Measurements from ENCODE around the gene MAPK12. TPM values are rescaled to one million over a fixed set of nuclear protein-coding genes. Genes with fewer than 3 reads are reported as not detected.

MAPK12 gene
- total and polyA plus RNA-seq, 2 of the 4 experiments (the other 2 are of a cell fraction), result 41.0 to 56.3 TPM

DNA sequence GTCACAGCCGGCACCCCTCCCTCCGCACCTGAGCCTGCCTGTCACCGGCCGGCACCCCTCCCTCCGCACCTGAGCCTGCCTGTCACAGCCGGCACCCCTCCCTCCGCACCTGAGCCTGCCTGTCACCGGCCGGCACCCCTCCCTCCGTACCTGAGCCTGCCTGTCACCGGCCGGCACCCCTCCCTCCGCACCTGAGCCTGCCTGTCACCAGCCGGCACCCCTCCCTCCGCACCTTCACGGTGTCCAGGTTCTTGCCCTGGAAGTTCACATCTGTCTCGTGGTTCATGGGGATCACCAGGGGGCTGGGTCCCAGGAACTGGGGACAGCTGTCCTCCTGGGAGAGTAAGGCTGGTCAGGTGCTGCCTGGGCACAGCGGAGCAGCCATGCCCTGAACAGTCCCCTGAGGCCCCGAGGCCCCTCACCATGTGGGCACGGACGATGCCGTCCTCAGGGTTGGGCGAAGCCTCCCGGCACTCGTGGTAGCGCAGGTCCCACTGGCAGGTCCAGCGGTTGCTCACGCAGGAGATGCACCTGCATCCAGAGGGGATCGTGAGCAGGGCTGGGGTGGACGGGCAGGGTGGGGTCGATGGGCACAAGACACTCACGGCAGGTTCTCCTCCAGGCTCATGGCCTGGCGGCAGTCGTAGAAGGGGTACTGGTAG lies 24.2 kb upstream of the MAPK12 start:
- no peak overlapping the region for H3K4me3 ChIP-seq (ENCODE audit: insufficient read depth, low read depth, low read length)
- H3K9me3 ChIP-seq (ENCODE audit: control insufficient read depth, insufficient read depth, low read length), result no peaks in the 10 kb centered on the region
- H3K23ac ChIP-seq (ENCODE audit: low read depth, low read length), result no peak overlapping the region
- H2AFZ ChIP-seq (replicated peaks; ENCODE audit: low read length, poor library complexity), result no peak overlapping the region
- H3K4me2 ChIP-seq (ENCODE audit: low read depth, low read length), result no peak overlapping the region
- DNase-seq (no peak), ATAC-seq (ENCODE audit: low read depth) (no peak)
- in situ Hi-C loops (cut with MboI; ENCODE audit: low sequenced_read_pairs), result no loop called here
- H4K8ac ChIP-seq (ENCODE audit: low read depth in 2 of 2, low read length in 2 of 2), result no peak overlapping the region
- intact Hi-C loops (cut with micrococcal nuclease), result no loop called here
- no TSS peak for BruUV-seq (replicated peaks)
- 98% methylated on average over 16 of the region's 34 CpGs; no CpG with 5 or more reads in 1 of the 2 experiments for WGBS, 2 experiments (ENCODE audit: extremely low coverage in 2 of 2, insufficient read length in 1 of 2)
- H3K4ac ChIP-seq (ENCODE audit: low read depth, low read length), result no peak overlapping the region
- dilution Hi-C loops (cut with HindIII; ENCODE audit: low sequenced_read_pairs, unreplicated experiment), result no loop called here
- no peak overlapping the region for H2BK15ac ChIP-seq (ENCODE audit: low read depth, low read length)
- H3K27me3 ChIP-seq (ENCODE audit: control insufficient read depth, insufficient read depth, low read length), result no peaks in the 10 kb centered on the region
- no peak overlapping the region for H2BK20ac ChIP-seq (ENCODE audit: low read depth, low read length)
- CTCF ChIA-PET, result no interaction called here
- no peak overlapping the region for H2AK5ac ChIP-seq (ENCODE audit: low read depth, low read length)
- peaks cover 13 to 56% of the 10 kb centered on the region in 2 experiments; a peak in 3 of 4 replicates for H3K79me1 ChIP-seq (ENCODE audit: low read depth in 1 of 2, low read length in 2 of 2)
- no peak for TF ChIP-seq FOS (IDR thresholded peaks at IDR 0.05; ENCODE audit: low read depth, low read length)
- TF ChIP-seq NFE2L2 (IDR thresholded peaks at IDR 0.05; ENCODE audit: low read depth, low read length), result no peak
- TF ChIP-seq CEBPB (IDR thresholded peaks at IDR 0.05; ENCODE audit: low read depth, low read length), result no peak
- no peak for TF ChIP-seq MAZ (IDR thresholded peaks at IDR 0.05; ENCODE audit: borderline replicate concordance, low read depth, low read length)
- no peak for TF ChIP-seq BHLHE40 (IDR thresholded peaks at IDR 0.05; ENCODE audit: low read depth, low read length)
- no peak for TF ChIP-seq MXI1 (IDR thresholded peaks at IDR 0.05; ENCODE audit: borderline replicate concordance, low read depth, low read length)
- TF ChIP-seq, protein P1, sequence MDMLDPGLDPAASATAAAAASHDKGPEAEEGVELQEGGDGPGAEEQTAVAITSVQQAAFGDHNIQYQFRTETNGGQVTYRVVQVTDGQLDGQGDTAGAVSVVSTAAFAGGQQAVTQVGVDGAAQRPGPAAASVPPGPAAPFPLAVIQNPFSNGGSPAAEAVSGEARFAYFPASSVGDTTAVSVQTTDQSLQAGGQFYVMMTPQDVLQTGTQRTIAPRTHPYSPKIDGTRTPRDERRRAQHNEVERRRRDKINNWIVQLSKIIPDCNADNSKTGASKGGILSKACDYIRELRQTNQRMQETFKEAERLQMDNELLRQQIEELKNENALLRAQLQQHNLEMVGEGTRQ (IDR thresholded peaks at IDR 0.05; ENCODE audit: low read depth, low read length), result no peak
- no peak for TF ChIP-seq MAFK (IDR thresholded peaks at IDR 0.05; ENCODE audit: low read depth, low read length)
- TF ChIP-seq CHD1 (IDR thresholded peaks at IDR 0.05; ENCODE audit: low read depth, low read length), result no peak
- no peak for TF ChIP-seq RCOR1 (IDR thresholded peaks at IDR 0.05; ENCODE audit: insufficient replicate concordance, low read length)
- no peak for TF ChIP-seq POLR2A (IDR thresholded peaks at IDR 0.05; ENCODE audit: low read depth, low read length)
- TF ChIP-seq, protein P2, sequence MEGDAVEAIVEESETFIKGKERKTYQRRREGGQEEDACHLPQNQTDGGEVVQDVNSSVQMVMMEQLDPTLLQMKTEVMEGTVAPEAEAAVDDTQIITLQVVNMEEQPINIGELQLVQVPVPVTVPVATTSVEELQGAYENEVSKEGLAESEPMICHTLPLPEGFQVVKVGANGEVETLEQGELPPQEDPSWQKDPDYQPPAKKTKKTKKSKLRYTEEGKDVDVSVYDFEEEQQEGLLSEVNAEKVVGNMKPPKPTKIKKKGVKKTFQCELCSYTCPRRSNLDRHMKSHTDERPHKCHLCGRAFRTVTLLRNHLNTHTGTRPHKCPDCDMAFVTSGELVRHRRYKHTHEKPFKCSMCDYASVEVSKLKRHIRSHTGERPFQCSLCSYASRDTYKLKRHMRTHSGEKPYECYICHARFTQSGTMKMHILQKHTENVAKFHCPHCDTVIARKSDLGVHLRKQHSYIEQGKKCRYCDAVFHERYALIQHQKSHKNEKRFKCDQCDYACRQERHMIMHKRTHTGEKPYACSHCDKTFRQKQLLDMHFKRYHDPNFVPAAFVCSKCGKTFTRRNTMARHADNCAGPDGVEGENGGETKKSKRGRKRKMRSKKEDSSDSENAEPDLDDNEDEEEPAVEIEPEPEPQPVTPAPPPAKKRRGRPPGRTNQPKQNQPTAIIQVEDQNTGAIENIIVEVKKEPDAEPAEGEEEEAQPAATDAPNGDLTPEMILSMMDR (conservative IDR thresholded peaks at IDR 0.05; ENCODE audit: low read depth, low read length), result no peak
- no peak for TF ChIP-seq SMC3 (IDR thresholded peaks at IDR 0.05; ENCODE audit: low read depth, low read length)
- no peak overlapping the region for H2AK9ac ChIP-seq (replicated peaks; ENCODE audit: low read depth, low read length, poor library complexity)
- H3K18ac ChIP-seq (ENCODE audit: low read depth, low read length), result no peak overlapping the region
- no peak overlapping the region for H3K56ac ChIP-seq (ENCODE audit: extremely low read depth, insufficient read depth, low read length)
- H4K91ac ChIP-seq (ENCODE audit: insufficient read depth, low read depth, low read length), result no peak overlapping the region
- H3K36me3 ChIP-seq (ENCODE audit: control insufficient read depth, insufficient read depth, low read length), result peaks cover 86% of the 10 kb centered on the region
- H3K9me1 ChIP-seq (ENCODE audit: insufficient read depth, low read length), result no peaks in the 10 kb centered on the region
- H3K14ac ChIP-seq (replicated peaks; ENCODE audit: low read depth, low read length), result no peak overlapping the region
- H2BK5ac ChIP-seq (ENCODE audit: low read depth, low read length, poor library complexity, severe bottlenecking), result peak overlapping the region; percentile 45
- H2BK120ac ChIP-seq (ENCODE audit: low read depth, low read length), result no peak overlapping the region
- peaks cover 65% of the 10 kb centered on the region for H4K20me1 ChIP-seq (ENCODE audit: insufficient read depth, low read length)
- no peak overlapping the region for H4K5ac ChIP-seq (ENCODE audit: low read depth, low read length)
- POLR2A ChIA-PET (ENCODE audit: unreplicated experiment), result no interaction called here
- H3K27ac ChIP-seq (ENCODE audit: insufficient read depth, low read length), result no peak overlapping the region
- peaks cover 8% of the 10 kb centered on the region for H3K4me1 ChIP-seq (ENCODE audit: control insufficient read depth, insufficient read depth, low read length)
- no peak overlapping the region for H3K9ac ChIP-seq (ENCODE audit: low read depth, low read length)
